A549 (cell line): ENCODE measurements around the gene MRTFB. TPM values are rescaled to one million over a fixed set of nuclear protein-coding genes. Genes with fewer than 3 reads are reported as not detected.

Experiments used
- ATAC-seq, 2 experiments: fragments of 200-7000 bp in 1 of 2; fragments of >200 bp in 1 of 2; cut with Nextera tagmentation in 1 of 2; cut with Tn5 transposase in 1 of 2; 3 replicates each; pipeline versions ENCODE4 v1.8.0 to v1.9.1; 2018 to 2020; ENCODE audit warnings: mild to moderate bottlenecking in 1 of 2, moderate library complexity in 1 of 2
- CTCF ChIA-PET: fragments of 300-600 bp; sonication (Branson Sonifier 250); formaldehyde crosslinking; extraction: SDS; loops from one replicate; lab custom pipeline; 2021; ENCODE audit warnings: antibody characterized with exemption, inconsistent platforms; lab: Yijun Ruan, JAX
- POLR2A ChIA-PET: fragments of 350-600 bp; formaldehyde crosslinking; extraction: SDS; loops from one replicate; lab custom pipeline; 2021; ENCODE audit warnings: antibody characterized with exemption, inconsistent platforms; lab: Yijun Ruan, JAX
- DNase-seq, 2 experiments: peaks; one replicate each; pipeline versions ENCODE4 v3.0.0 to v3.0.0-alpha.2; 2011 to 2016; ENCODE audit warnings: low read depth in 1 of 2, low spot score in 1 of 2
- FAIRE-seq: peaks from 2 replicates; lab custom pipeline; 2011; peaks lifted over from hg19 to GRCh38; lab: Jason Lieb, UNC
- H3K27ac ChIP-seq, 2 experiments: fragments of >200 bp; sonication (Bioruptor Twin); formaldehyde crosslinking; 3 replicates each; pipeline ENCODE4 v1.5.1; 2016 to 2017
- H3K4me1 ChIP-seq: fragments of >200 bp; sonication (Bioruptor Twin); formaldehyde crosslinking; 3 replicates; pipeline ENCODE4 v1.6.1; 2016
- H3K4me2 ChIP-seq: fragments of >200 bp; sonication (Bioruptor Twin); formaldehyde crosslinking; 3 replicates; pipeline ENCODE4 v1.6.1; 2016
- H3K4me3 ChIP-seq: fragments of >200 bp; sonication (Bioruptor Twin); formaldehyde crosslinking; 3 replicates; pipeline ENCODE4 v1.5.1; 2016
- H3K9me3 ChIP-seq: fragments of >200 bp; sonication (Bioruptor Twin); formaldehyde crosslinking; 3 replicates; pipeline ENCODE4 v1.6.1; 2016
- CBX2 ChIP-seq: fragments of 200-600 bp; sonication (generic); IDR thresholded peaks from 2 replicates; pipeline ENCODE4 v1.6.1; 2016; ENCODE audit warnings: low read depth, mild to moderate bottlenecking, borderline replicate concordance
- CBX8 ChIP-seq: fragments of 200-600 bp; sonication (generic); IDR thresholded peaks from 2 replicates; pipeline ENCODE4 v1.6.1; 2016
- CEBPB ChIP-seq, 2 experiments: fragments of >200 bp in 1 of 2; sonication (Bioruptor Twin) in 1 of 2; formaldehyde crosslinking in 1 of 2; IDR thresholded peaks; 2 replicates each; pipeline ENCODE4 v1.6.1; 2012 to 2016
- CHD2 ChIP-seq: fragments of 150-350 bp; IDR thresholded peaks from 2 replicates; pipeline ENCODE4 v1.6.1; 2014; ENCODE audit warnings: low read length; ENCODE audit not compliant: partially characterized antibody
- EHF ChIP-seq: fragments of 250-450 bp; sonication (Bioruptor Pico); IDR thresholded peaks from 2 replicates; pipeline ENCODE4 v1.5.0; 2020; ENCODE audit warnings: mild to moderate bottlenecking
- EHMT2 ChIP-seq: fragments of 200-600 bp; sonication (generic); IDR thresholded peaks from 2 replicates; pipeline ENCODE4 v1.6.1; 2016; ENCODE audit warnings: antibody characterized with exemption, low read depth, mild to moderate bottlenecking, moderate library complexity
- ESRRA ChIP-seq: fragments of 150-350 bp; IDR thresholded peaks from 2 replicates; pipeline ENCODE4 v1.6.1; 2014; ENCODE audit warnings: mild to moderate bottlenecking, low read length, borderline replicate concordance
- FOSB ChIP-seq: fragments of 250-450 bp; sonication (Bioruptor Pico); IDR thresholded peaks from 2 replicates; pipeline ENCODE4 v1.5.0; 2020; ENCODE audit warnings: mild to moderate bottlenecking, moderate library complexity
- HEYL ChIP-seq: fragments of 250-450 bp; sonication (Bioruptor Pico); IDR thresholded peaks from 2 replicates; pipeline ENCODE4 v1.8.0; 2021; ENCODE audit warnings: mild to moderate bottlenecking, moderate library complexity
- HOXB13 ChIP-seq: fragments of 250-450 bp; sonication (Bioruptor Pico); IDR thresholded peaks from 2 replicates; pipeline ENCODE4 v1.5.0; 2020; ENCODE audit warnings: low read depth, mild to moderate bottlenecking, moderate library complexity
- HOXB5 ChIP-seq: fragments of 250-450 bp; sonication (Bioruptor Pico); IDR thresholded peaks from 2 replicates; pipeline ENCODE4 v1.5.0; 2020; ENCODE audit warnings: mild to moderate bottlenecking, moderate library complexity
- JUN ChIP-seq, 2 experiments: fragments of >200 bp; sonication (Bioruptor Twin); formaldehyde crosslinking; IDR thresholded peaks; 2 replicates in 1 of 2; 3 replicates in 1 of 2; pipeline ENCODE4 v1.6.1; 2016 to 2017
- JUNB ChIP-seq: fragments of >200 bp; sonication (Bioruptor Twin); formaldehyde crosslinking; IDR thresholded peaks from 2 replicates; pipeline ENCODE4 v1.6.1; 2016
- KDM1A ChIP-seq: fragments of 200-600 bp; sonication (generic); IDR thresholded peaks from 2 replicates; pipeline ENCODE4 v1.6.1; 2016; ENCODE audit warnings: low read depth, mild to moderate bottlenecking
- KDM5A ChIP-seq: fragments of 200-600 bp; sonication (generic); IDR thresholded peaks from 2 replicates; pipeline ENCODE4 v1.6.1; 2016; ENCODE audit warnings: antibody characterized with exemption, mild to moderate bottlenecking
- MAFK ChIP-seq: fragments of 450-650 bp; IDR thresholded peaks from 2 replicates; pipeline ENCODE4 v1.6.1; 2014; ENCODE audit not compliant: partially characterized antibody
- MAZ ChIP-seq: fragments of 150-350 bp; IDR thresholded peaks from 2 replicates; pipeline ENCODE4 v1.6.1; 2014; ENCODE audit warnings: antibody characterized with exemption, low read depth, low read length, borderline replicate concordance
- MYC ChIP-seq: IDR thresholded peaks from 2 replicates; pipeline ENCODE4 v1.6.1; 2012; ENCODE audit warnings: mild to moderate bottlenecking, inconsistent platforms, low read length, improper control_type of control experiment, borderline replicate concordance
- NPAS2 ChIP-seq: fragments of 250-450 bp; sonication (Bioruptor Pico); IDR thresholded peaks from 2 replicates; pipeline ENCODE4 v1.8.0; 2022; ENCODE audit warnings: mild to moderate bottlenecking, moderate library complexity, borderline replicate concordance
- NR3C1 ChIP-seq: fragments of >200 bp; sonication (Bioruptor Twin); formaldehyde crosslinking; IDR thresholded peaks from 3 replicates; pipeline ENCODE4 v1.6.1; 2017
- POLR2A ChIP-seq: IDR thresholded peaks from 2 replicates; pipeline ENCODE4 v1.6.1; 2012; ENCODE audit warnings: mild to moderate bottlenecking, low read length
- POLR2AphosphoS2 ChIP-seq: conservative IDR thresholded peaks from 2 replicates; pipeline ENCODE4 v1.6.1; 2012; ENCODE audit warnings: low read length, improper control_type of control experiment, inconsistent platforms
- RAD21 ChIP-seq, 2 experiments: fragments of >200 bp in 1 of 2; sonication (Bioruptor Twin) in 1 of 2; formaldehyde crosslinking in 1 of 2; IDR thresholded peaks in 1 of 2; conservative IDR thresholded peaks in 1 of 2; 2 replicates in 1 of 2; 3 replicates in 1 of 2; pipeline ENCODE4 v1.6.1; 2012 to 2018; ENCODE audit warnings: inconsistent platforms in 1 of 2
- RCOR1 ChIP-seq: fragments of 150-350 bp; IDR thresholded peaks from 2 replicates; pipeline ENCODE4 v1.6.1; 2014; ENCODE audit warnings: antibody characterized with exemption, low read length, low read depth
- TFCP2L1 ChIP-seq: fragments of 250-450 bp; sonication (Bioruptor Pico); IDR thresholded peaks from 2 replicates; pipeline ENCODE4 v1.5.0; 2021; ENCODE audit warnings: mild to moderate bottlenecking
- USF2 ChIP-seq: fragments of 450-650 bp; IDR thresholded peaks from 2 replicates; pipeline ENCODE4 v1.6.1; 2014; ENCODE audit warnings: antibody characterized with exemption
- ZC3H11A ChIP-seq: fragments of 450-650 bp; IDR thresholded peaks from 2 replicates; pipeline ENCODE4 v1.6.1; 2014; ENCODE audit warnings: antibody characterized with exemption, mild to moderate bottlenecking
- WGBS: methylation state at CpG from one replicate; pipeline ENCODE4 v1.1.6; 2017; ENCODE audit errors: missing lambda C conversion rate; 5-methylcytosine and 5-hydroxymethylcytosine counted together
- polyA plus RNA-seq, 4 experiments: library from polyadenylated mRNA; depleted of rRNA in 3 of 4; stranded (reverse); fragments of >200 nt; fragmentation: RNase III in 1 of 4; extraction: RNeasy Plus Mini Kit Qiagen cat#74134 plus additional on column Dnase treatment in 1 of 4; gene quantifications; 2 replicates in 3 of 4; 3 replicates in 1 of 4; pipeline ENCODE4 v1.2.3, GENCODE V29; 2011 to 2017
- TF ChIP-seq, protein P1 (sequence below): IDR thresholded peaks from 2 replicates; pipeline ENCODE4 v1.6.1; 2012; ENCODE audit warnings: low read depth, borderline replicate concordance
- TF ChIP-seq, protein P2 (sequence below): fragments of 250-450 bp; sonication (Bioruptor Pico); IDR thresholded peaks from 2 replicates; pipeline ENCODE4 v1.5.0; 2020; ENCODE audit warnings: low read depth, mild to moderate bottlenecking, moderate library complexity
- TF ChIP-seq, protein P3 (sequence below): fragments of >200 bp; sonication (Bioruptor Twin); formaldehyde crosslinking; IDR thresholded peaks from 3 replicates; pipeline ENCODE4 v1.6.1; 2016

The MRTFB gene
- polyA plus RNA-seq, 2 of the 4 experiments (the other 2 are of a cell fraction): 13.7 to 24.2 TPM

GRCh38 chr16:14278749-14279148 lies 207.6 kb downstream of the MRTFB start:
- H3K9me3 ChIP-seq: 0 out of 3 replicates have a peak, but pooled peaks cover 4% of the 10 kb centered on the region
- no peak overlapping the region for H3K4me3 ChIP-seq
- FAIRE-seq (no peak), DNase-seq (no peak), ATAC-seq (no peak; a peak in 1 of 6 replicates)
- 12% methylated on average over 2 of the region's 2 CpGs for WGBS
- no peak overlapping the region for H3K4me2 ChIP-seq
- H3K27ac ChIP-seq: no peak overlapping the region
- 0 out of 3 replicates have a peak, but pooled peaks cover 6% of the 10 kb centered on the region for H3K4me1 ChIP-seq
- ChIA-PET POLR2A (interaction anchor here (0.6 kb wide), 1 partner anchor 57 kb away, joined by 7 read pairs; no protein-coding TSS in a partner anchor), CTCF (interaction anchor here (0.9 to 1.9 kb wide), 7 partner anchors 10 to 359 kb away, joined by 3 to 13 read pairs (median 4); partner anchors contain the start of gene ERCC4)
- TF ChIP-seq ESRRA: no peak
- no peak for TF ChIP-seq FOSB (CRISPR knock-in tag)
- TF ChIP-seq MAFK: no peak
- no peak for TF ChIP-seq HEYL (CRISPR knock-in tag)
- TF ChIP-seq, protein P1, sequence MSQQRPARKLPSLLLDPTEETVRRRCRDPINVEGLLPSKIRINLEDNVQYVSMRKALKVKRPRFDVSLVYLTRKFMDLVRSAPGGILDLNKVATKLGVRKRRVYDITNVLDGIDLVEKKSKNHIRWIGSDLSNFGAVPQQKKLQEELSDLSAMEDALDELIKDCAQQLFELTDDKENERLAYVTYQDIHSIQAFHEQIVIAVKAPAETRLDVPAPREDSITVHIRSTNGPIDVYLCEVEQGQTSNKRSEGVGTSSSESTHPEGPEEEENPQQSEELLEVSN: no peak
- no peak for TF ChIP-seq RCOR1
- no peak for TF ChIP-seq KDM1A
- TF ChIP-seq, protein P2, sequence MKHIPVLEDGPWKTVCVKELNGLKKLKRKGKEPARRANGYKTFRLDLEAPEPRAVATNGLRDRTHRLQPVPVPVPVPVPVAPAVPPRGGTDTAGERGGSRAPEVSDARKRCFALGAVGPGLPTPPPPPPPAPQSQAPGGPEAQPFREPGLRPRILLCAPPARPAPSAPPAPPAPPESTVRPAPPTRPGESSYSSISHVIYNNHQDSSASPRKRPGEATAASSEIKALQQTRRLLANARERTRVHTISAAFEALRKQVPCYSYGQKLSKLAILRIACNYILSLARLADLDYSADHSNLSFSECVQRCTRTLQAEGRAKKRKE (CRISPR knock-in tag): no peak
- TF ChIP-seq CBX8: no peak
- no peak for TF ChIP-seq EHMT2
- no peak for TF ChIP-seq ZC3H11A
- no peak for TF ChIP-seq USF2
- no peak for TF ChIP-seq NR3C1
- TF ChIP-seq JUN (IDR thresholded peaks at IDR 0.05): no peak
- TF ChIP-seq CEBPB (IDR thresholded peaks at IDR 0.05): no peak
- TF ChIP-seq HOXB5: no peak
- TF ChIP-seq, protein P3, sequence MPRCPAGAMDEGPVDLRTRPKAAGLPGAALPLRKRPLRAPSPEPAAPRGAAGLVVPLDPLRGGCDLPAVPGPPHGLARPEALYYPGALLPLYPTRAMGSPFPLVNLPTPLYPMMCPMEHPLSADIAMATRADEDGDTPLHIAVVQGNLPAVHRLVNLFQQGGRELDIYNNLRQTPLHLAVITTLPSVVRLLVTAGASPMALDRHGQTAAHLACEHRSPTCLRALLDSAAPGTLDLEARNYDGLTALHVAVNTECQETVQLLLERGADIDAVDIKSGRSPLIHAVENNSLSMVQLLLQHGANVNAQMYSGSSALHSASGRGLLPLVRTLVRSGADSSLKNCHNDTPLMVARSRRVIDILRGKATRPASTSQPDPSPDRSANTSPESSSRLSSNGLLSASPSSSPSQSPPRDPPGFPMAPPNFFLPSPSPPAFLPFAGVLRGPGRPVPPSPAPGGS: no peak
- TF ChIP-seq CBX2: no peak

GRCh38 chr16:14280541-14280940 lies 209.4 kb downstream of the MRTFB start:
- no peak for ATAC-seq
- WGBS: 91% methylated on average over 2 of the region's 2 CpGs
- POLR2A ChIA-PET: no interaction called here
- FAIRE-seq: no peak
- Histone ChIP-seq H3K9me3 (0 out of 3 replicates have a peak, but pooled peaks cover 4% of the 10 kb centered on the region), H3K27ac (no peak overlapping the region), H3K4me2 (no peak overlapping the region), H3K4me3 (no peak overlapping the region), H3K4me1 (peaks cover 12% of the 10 kb centered on the region; the same call in 1 of the 3 replicates)
- CTCF ChIA-PET: interaction anchor here (1.2 to 1.8 kb wide), 2 partner anchors 31 to 357 kb away, joined by 3 to 13 read pairs; no protein-coding TSS in a partner anchor
- no peak for DNase-seq
- TF ChIP-seq HOXB5 (no peak), CBX8 (no peak), EHF (no peak)

- POLR2A ChIA-PET: no interaction called here
- Histone ChIP-seq H3K27ac (no peak overlapping the region), H3K4me3 (no peak overlapping the region), H3K4me1 (peaks cover 12% of the 10 kb centered on the region; the same call in 1 of the 3 replicates), H3K4me2 (no peak overlapping the region), H3K9me3 (peaks cover 3% of the 10 kb centered on the region; the same call in 2 of the 3 replicates)
- no peak for DNase-seq
- TF ChIP-seq, protein P2 (CRISPR knock-in tag): no peak
- TF ChIP-seq CHD2 (no peak), JUNB (no peak), HEYL (CRISPR knock-in tag) (no peak), FOSB (CRISPR knock-in tag) (no peak), NPAS2 (CRISPR knock-in tag) (no peak), CEBPB (IDR thresholded peaks at IDR 0.05) (no peak), RCOR1 (no peak), MAZ (no peak), HOXB13 (CRISPR knock-in tag) (no peak), ESRRA (no peak), TFCP2L1 (CRISPR knock-in tag) (no peak), RAD21 (conservative IDR thresholded peaks at IDR 0.05 in 1 of 2, IDR thresholded peaks at IDR 0.05 in 1 of 2) (no peak), KDM5A (no peak), POLR2A (no peak), MYC (no peak), CBX2 (no peak), ZC3H11A (no peak), POLR2AphosphoS2 (no peak)
- CTCF ChIA-PET: interaction anchor here (0.8 to 3.1 kb wide), 4 partner anchors 30 to 365 kb away, joined by 3 to 21 read pairs (median 5); partner anchors contain the start of gene ERCC4
- ATAC-seq: no peak
- FAIRE-seq: no peak
- WGBS: 82% methylated on average over 7 of the region's 7 CpGs
Observed at GRCh38 chr16:14283786-14284185, 212.7 kb downstream of the MRTFB start.
